ENCODE measurements around the gene MTERF2. TPM values are rescaled to one million over a fixed set of nuclear protein-coding genes. Genes with fewer than 3 reads are reported as not detected.
"Not testable (repeated sequence)": the region's sequence is repeated elsewhere in the genome, so short reads cannot be mapped to it uniquely, and the experiment has no call there.

MTERF2 gene
- total RNA-seq, 1 experiment from 2014 or later = 5.0 TPM

DNA sequence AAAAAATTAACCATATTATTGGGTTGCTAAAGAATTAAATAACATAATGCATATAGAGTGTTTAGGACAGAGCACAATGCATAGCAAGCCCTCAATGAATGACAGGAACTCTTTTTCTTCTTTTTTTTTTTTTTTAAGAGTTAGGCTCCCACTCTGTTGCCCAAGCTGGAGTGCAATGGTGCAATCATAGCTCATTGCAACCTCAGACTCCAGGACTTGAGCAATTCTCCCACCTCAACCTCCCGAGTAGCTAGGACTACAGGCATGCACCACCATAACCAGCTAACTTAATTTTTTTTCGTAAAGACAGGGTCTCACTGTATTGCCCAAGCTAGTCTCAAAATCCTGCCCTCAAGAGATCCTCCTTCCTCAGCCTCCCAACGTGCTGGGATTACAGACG lies 20.5 kb upstream of the MTERF2 start:
- H3K79me2 ChIP-seq (ENCODE audit: insufficient read depth, low read length) = no peaks in the 10 kb centered on the region
- H4K8ac ChIP-seq (replicated peaks; ENCODE audit: insufficient read length, low read depth, low read length) = no peak overlapping the region
- peaks cover 4 to 11% (median 8%) of the 10 kb centered on the region in 3 experiments; a peak in 6 of 7 replicates for H3K36me3 Mint-ChIP-seq (ENCODE audit: insufficient read depth in 1 of 3, low read depth in 3 of 3)
- H3K18ac ChIP-seq (ENCODE audit: insufficient read length, low read depth, low read length) = no peak overlapping the region
- no peak overlapping the region for H3K56ac ChIP-seq (ENCODE audit: insufficient read length, low read depth, low read length)
- no peak overlapping the region for H2BK12ac ChIP-seq (ENCODE audit: insufficient read length, low read depth, low read length)
- no peak overlapping the region for H3K4me3 Mint-ChIP-seq
- no peaks in the 10 kb centered on the region for H3K23me2 ChIP-seq (ENCODE audit: insufficient read length, low read depth, low read length, poor library complexity, severe bottlenecking)
- no peak overlapping the region for H2AFZ ChIP-seq (ENCODE audit: low read length)
- no peak overlapping the region for H2BK5ac ChIP-seq (ENCODE audit: insufficient read length, low read length)
- H4K20me1 ChIP-seq (ENCODE audit: control insufficient read depth, insufficient read depth, insufficient read length) = no peaks in the 10 kb centered on the region
- no peak overlapping the region for H3T11ph ChIP-seq (ENCODE audit: low read length)
- TF ChIP-seq, protein P1, sequence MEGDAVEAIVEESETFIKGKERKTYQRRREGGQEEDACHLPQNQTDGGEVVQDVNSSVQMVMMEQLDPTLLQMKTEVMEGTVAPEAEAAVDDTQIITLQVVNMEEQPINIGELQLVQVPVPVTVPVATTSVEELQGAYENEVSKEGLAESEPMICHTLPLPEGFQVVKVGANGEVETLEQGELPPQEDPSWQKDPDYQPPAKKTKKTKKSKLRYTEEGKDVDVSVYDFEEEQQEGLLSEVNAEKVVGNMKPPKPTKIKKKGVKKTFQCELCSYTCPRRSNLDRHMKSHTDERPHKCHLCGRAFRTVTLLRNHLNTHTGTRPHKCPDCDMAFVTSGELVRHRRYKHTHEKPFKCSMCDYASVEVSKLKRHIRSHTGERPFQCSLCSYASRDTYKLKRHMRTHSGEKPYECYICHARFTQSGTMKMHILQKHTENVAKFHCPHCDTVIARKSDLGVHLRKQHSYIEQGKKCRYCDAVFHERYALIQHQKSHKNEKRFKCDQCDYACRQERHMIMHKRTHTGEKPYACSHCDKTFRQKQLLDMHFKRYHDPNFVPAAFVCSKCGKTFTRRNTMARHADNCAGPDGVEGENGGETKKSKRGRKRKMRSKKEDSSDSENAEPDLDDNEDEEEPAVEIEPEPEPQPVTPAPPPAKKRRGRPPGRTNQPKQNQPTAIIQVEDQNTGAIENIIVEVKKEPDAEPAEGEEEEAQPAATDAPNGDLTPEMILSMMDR (conservative IDR thresholded peaks at IDR 0.05) = no peak
- no peaks in the 10 kb centered on the region for H3K9me3 ChIP-seq (ENCODE audit: control insufficient read depth, low read depth, low read length)
- no peak overlapping the region for H3K27ac Mint-ChIP-seq
- H2BK120ac ChIP-seq (ENCODE audit: low read depth, low read length, poor library complexity, severe bottlenecking) = no peak overlapping the region
- no peaks in the 10 kb centered on the region for H3K79me1 ChIP-seq (ENCODE audit: insufficient read depth, low read depth, low read length, poor library complexity, severe bottlenecking)
- no peak overlapping the region for H3K4me2 ChIP-seq (ENCODE audit: insufficient read depth, insufficient read length, low read length)
- H4K91ac ChIP-seq (ENCODE audit: insufficient read length, low read depth, low read length) = no peak overlapping the region
- H3K4me1 Mint-ChIP-seq = no peaks in the 10 kb centered on the region
- no peaks in the 10 kb centered on the region for H3K27me3 Mint-ChIP-seq (ENCODE audit: low read depth)
- H3K27me3 ChIP-seq (ENCODE audit: insufficient read depth, low read length) = no peaks in the 10 kb centered on the region
- H4K5ac ChIP-seq (ENCODE audit: insufficient read length, low read depth, low read length) = no peak overlapping the region
- no peak overlapping the region for H2AK5ac ChIP-seq (ENCODE audit: insufficient read length, low read length)
- H3K9me3 Mint-ChIP-seq = no peaks in the 10 kb centered on the region; a peak in 1 of 5 replicates
- H2BK20ac ChIP-seq (ENCODE audit: low read depth, low read length, poor library complexity, severe bottlenecking) = no peak overlapping the region
- H3K4ac ChIP-seq (ENCODE audit: low read depth, low read length) = no peak overlapping the region
- no peak overlapping the region for H3K14ac ChIP-seq (ENCODE audit: insufficient read depth, low read length)
- no peak overlapping the region for H2BK15ac ChIP-seq (ENCODE audit: low read depth, low read length)
- no peak overlapping the region for H3K9ac ChIP-seq (ENCODE audit: extremely low read depth, insufficient read length, low read length)
- H3K23ac ChIP-seq (ENCODE audit: insufficient read length, low read depth, low read length) = no peak overlapping the region
- no CpG with 5 or more reads among the region's 4 CpGs for WGBS (ENCODE audit: extremely low coverage, insufficient read length, low lambda C conversion rate)
- DNase-seq = no peak
- H3K27ac ChIP-seq (ENCODE audit: insufficient read length, low read depth, low read length) = no peak overlapping the region
- H3K4me1 ChIP-seq (ENCODE audit: insufficient read depth, low read length) = no peaks in the 10 kb centered on the region

DNA sequence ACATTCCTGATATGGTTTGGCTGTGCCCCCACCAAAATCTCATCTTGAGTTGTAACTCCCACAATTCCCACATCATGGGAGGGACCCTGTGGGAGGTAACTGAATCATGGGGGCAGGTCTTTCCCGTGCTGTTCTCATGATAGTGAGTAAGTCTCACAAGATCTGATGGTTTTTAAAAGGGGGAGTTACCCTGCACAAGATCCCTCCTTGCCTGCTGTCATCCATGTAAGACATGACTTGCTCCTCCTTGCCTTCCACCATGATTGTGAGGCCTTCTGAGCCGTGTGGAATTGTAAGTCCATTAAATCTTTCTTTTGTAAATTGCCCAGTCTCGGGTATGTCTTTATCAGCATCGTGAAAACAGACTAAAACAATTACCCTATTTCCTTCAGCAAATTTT lies 15.7 kb upstream of the MTERF2 start:
- not testable (repeated sequence) for H3K14ac ChIP-seq (ENCODE audit: insufficient read depth, low read length); H3K79me2 ChIP-seq (ENCODE audit: insufficient read depth, low read length); H3K27ac ChIP-seq (ENCODE audit: insufficient read length, low read depth, low read length); H3K23ac ChIP-seq (ENCODE audit: insufficient read length, low read depth, low read length); H3K4me1 ChIP-seq (ENCODE audit: insufficient read depth, low read length); H2AFZ ChIP-seq (ENCODE audit: low read length); H3K4me1 Mint-ChIP-seq; H3K27me3 Mint-ChIP-seq (ENCODE audit: low read depth); H2AK5ac ChIP-seq (ENCODE audit: insufficient read length, low read length); H3K18ac ChIP-seq (ENCODE audit: insufficient read length, low read depth, low read length); H2BK12ac ChIP-seq (ENCODE audit: insufficient read length, low read depth, low read length); H3K79me1 ChIP-seq (ENCODE audit: insufficient read depth, low read depth, low read length, poor library complexity, severe bottlenecking); H3K4ac ChIP-seq (ENCODE audit: low read depth, low read length); H3K9me3 Mint-ChIP-seq; H3K56ac ChIP-seq (ENCODE audit: insufficient read length, low read depth, low read length); H3K9me3 ChIP-seq (ENCODE audit: control insufficient read depth, low read depth, low read length); H4K8ac ChIP-seq (replicated peaks; ENCODE audit: insufficient read length, low read depth, low read length); H4K20me1 ChIP-seq (ENCODE audit: control insufficient read depth, insufficient read depth, insufficient read length); H3K4me3 Mint-ChIP-seq; H2BK15ac ChIP-seq (ENCODE audit: low read depth, low read length); H2BK120ac ChIP-seq (ENCODE audit: low read depth, low read length, poor library complexity, severe bottlenecking); H3K27ac Mint-ChIP-seq; H2BK20ac ChIP-seq (ENCODE audit: low read depth, low read length, poor library complexity, severe bottlenecking); H2BK5ac ChIP-seq (ENCODE audit: insufficient read length, low read length); H3K9ac ChIP-seq (ENCODE audit: extremely low read depth, insufficient read length, low read length); H4K5ac ChIP-seq (ENCODE audit: insufficient read length, low read depth, low read length); H3K27me3 ChIP-seq (ENCODE audit: insufficient read depth, low read length); DNase-seq; H3T11ph ChIP-seq (ENCODE audit: low read length); H4K91ac ChIP-seq (ENCODE audit: insufficient read length, low read depth, low read length); H3K23me2 ChIP-seq (ENCODE audit: insufficient read length, low read depth, low read length, poor library complexity, severe bottlenecking); H3K4me2 ChIP-seq (ENCODE audit: insufficient read depth, insufficient read length, low read length)
- H3K36me3 Mint-ChIP-seq (ENCODE audit: insufficient read depth in 1 of 3, low read depth in 3 of 3) = peaks cover 9 to 25% (median 18%) of the 10 kb centered on the region in 3 experiments; a peak in 6 of 7 replicates
- WGBS (ENCODE audit: extremely low coverage, insufficient read length, low lambda C conversion rate) = no CpG with 5 or more reads among the region's 4 CpGs

Measured in H9 (cell line).